Measurements from ENCODE around the gene HIBADH.
"Not testable (repeated sequence)": the region's sequence is repeated elsewhere in the genome, so short reads cannot be mapped to it uniquely, and the experiment has no call there.

The HIBADH gene

GRCh38 chr7:27519793-27520469, 142.8 kb downstream of the HIBADH start:
- no peak for DNase-seq (ENCODE audit: low spot score)

GRCh38 chr7:27518561-27519350, 143.9 kb downstream of the HIBADH start:
- DNase-seq (ENCODE audit: low spot score) = no peak
- TF ChIP-seq CTCF (IDR thresholded peaks at IDR 0.05; ENCODE audit: extremely low read depth, missing control alignments) = no peak

More at GRCh38 chr7:27519793-27520469, 142.8 kb downstream of the HIBADH start:
- no peak for TF ChIP-seq CTCF (IDR thresholded peaks at IDR 0.05; ENCODE audit: extremely low read depth, missing control alignments)

GRCh38 chr7:27516421-27516820, 146.3 kb downstream of the HIBADH start:
- no peak for TF ChIP-seq CTCF (IDR thresholded peaks at IDR 0.05; ENCODE audit: extremely low read depth, missing control alignments)
- no peak for DNase-seq (ENCODE audit: low spot score)

GRCh38 chr7:27515933-27516332, 146.8 kb downstream of the HIBADH start:
- TF ChIP-seq CTCF (IDR thresholded peaks at IDR 0.05; ENCODE audit: extremely low read depth, missing control alignments) = no peak
- DNase-seq (ENCODE audit: low spot score) = no peak

- TF ChIP-seq CTCF (IDR thresholded peaks at IDR 0.05; ENCODE audit: extremely low read depth, missing control alignments) = no peak
- no peak for DNase-seq (ENCODE audit: low spot score)
These were observed 147.8 kb downstream of the HIBADH start for GRCh38 chr7:27514861-27515260.

- no peak for DNase-seq (ENCODE audit: low spot score)
- TF ChIP-seq CTCF (IDR thresholded peaks at IDR 0.05; ENCODE audit: extremely low read depth, missing control alignments) = no peak
These were observed 148.8 kb downstream of the HIBADH start for GRCh38 chr7:27513885-27514284.

GRCh38 chr7:27511370-27511769, 151.3 kb downstream of the HIBADH start:
- DNase-seq (ENCODE audit: low spot score) = not testable (repeated sequence)
